H4 (cell line): ENCODE results near the gene GRAMD1A. TPM values are rescaled to one million over a fixed set of nuclear protein-coding genes. Genes with fewer than 3 reads are reported as not detected.
"Not testable (repeated sequence)": the region's sequence is repeated elsewhere in the genome, so short reads cannot be mapped to it uniquely, and the experiment has no call there.

Source experiments
- DNase-seq: peaks from one replicate; pipeline ENCODE4 v3.0.0-alpha.2; 2015; ENCODE audit warnings: low spot score
- total RNA-seq: library from RNA; depleted of rRNA; stranded (reverse); fragments of >200 nt; shearing (Covaris generic); gene quantifications from 2 replicates; pipeline ENCODE4 v1.2.3, GENCODE V29; 2014

Gene GRAMD1A
- total RNA-seq, 1 experiment from 2014 or later: 21.3 TPM

DNA sequence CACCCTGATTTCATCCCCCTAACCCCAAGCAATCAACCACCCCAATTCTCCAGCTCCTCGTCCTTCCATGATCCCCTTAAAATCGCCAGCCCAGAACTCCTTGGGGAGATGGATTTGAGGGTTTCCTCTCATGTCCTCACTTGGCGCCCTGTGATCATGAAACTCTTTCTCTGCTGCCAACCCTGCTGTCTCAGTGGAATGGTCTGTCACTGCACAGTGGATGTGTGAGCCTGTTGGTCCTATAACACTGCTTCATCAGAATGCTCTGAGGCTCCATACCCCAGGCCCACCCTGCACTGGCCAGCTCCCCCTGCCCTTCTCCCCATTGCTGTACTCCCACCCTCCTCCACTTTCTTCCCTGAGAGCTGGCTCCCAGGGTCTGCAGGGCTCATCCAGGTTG lies 23.5 kb upstream of the GRAMD1A start:
- DNase-seq: no peak

DNA sequence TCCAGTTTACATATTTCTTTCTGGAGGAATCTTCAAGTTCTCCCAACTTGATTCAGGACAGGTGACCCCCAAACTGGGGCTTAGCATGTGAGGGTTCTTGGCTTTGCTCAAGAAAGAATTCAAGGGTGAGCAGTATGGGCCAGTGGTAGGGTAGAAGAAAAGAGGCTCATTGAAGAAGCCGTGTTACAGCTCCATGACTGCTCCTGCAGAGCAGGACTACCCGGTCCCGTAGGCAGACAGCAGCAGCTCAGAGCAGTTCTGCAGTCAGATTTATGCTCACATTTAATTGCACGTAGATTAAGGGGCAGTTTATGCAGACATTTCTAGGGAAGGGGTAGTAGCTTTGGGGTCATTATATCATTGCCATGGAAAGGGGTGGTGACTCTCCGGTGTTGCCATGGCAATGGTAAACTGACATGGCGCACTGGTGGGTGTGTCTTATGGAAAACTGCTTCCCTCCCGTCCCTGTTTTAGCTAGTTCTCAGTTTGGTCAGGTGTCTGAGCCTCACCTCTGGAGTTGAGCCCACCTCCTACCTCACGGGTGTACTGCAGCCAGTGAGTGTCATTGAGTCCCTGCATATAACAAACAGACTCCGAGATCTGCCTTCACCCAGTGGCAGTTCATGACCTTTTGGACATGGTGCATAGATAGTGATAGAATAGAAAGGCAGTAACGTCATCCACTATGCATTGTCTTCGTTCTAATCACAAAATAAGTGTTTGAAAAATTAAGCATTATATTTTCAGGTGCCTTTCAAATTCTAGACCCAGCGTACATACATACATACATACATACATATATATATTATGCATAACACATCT lies 20.1 kb upstream of the GRAMD1A start:
- no peak for DNase-seq

DNA sequence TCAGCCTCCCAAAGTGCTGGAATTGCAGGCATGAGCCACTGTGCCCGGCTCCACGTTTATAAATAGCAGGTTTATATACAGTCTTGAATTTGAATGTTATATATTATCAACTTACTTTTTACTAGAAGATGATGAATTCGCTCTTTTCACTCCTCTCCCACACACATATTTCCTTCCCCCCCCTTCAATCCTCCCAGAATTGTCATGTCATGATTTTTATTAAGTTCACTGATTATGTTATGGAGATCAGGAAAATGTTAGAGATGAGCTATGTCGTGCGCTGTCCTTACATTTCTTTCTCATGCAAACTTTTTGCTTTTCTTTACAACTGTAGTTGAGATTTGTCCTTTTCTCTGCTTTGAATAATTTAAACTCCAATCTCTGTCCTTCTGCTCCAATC lies 17.8 kb upstream of the GRAMD1A start:
- no peak for DNase-seq

DNA sequence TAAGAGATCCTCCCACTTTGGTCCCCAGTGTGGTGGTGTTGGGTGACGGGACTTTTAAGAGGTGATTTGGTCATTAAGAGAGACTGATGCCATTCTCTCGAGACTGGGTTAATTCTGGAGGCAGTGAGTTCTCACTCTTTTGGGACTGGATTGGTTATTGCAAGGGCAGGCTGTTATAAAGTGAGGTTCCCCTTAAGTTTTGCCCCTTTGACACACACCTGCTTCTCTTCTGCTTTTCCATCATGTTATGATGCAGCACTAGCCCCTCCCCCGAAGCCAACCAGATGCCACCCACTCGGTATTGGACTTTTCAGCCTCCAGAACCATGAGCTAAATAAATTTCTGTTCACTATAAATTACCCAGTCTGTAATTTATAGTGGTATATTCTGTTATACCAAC lies 16.3 kb upstream of the GRAMD1A start:
- DNase-seq: no peak

DNA sequence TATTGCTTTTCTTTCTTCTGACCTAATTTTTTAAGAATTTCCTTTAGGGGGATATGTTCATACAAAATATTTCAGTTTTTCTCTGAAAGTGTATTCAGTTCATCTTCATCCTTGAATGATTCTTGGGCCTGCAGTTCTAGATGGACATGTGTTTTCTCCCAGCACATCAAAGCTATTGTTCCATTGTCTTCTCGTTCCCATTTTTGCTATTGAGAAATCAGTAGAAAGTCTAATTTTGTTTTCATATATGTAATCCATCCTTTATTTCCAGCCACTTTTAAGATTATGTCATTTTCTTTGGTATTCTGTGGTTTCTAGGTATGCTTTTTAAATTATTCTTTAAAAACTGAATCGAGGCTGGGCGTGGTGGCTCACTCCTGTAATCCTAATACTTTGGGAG lies 15.8 kb upstream of the GRAMD1A start:
- DNase-seq: no peak

DNA sequence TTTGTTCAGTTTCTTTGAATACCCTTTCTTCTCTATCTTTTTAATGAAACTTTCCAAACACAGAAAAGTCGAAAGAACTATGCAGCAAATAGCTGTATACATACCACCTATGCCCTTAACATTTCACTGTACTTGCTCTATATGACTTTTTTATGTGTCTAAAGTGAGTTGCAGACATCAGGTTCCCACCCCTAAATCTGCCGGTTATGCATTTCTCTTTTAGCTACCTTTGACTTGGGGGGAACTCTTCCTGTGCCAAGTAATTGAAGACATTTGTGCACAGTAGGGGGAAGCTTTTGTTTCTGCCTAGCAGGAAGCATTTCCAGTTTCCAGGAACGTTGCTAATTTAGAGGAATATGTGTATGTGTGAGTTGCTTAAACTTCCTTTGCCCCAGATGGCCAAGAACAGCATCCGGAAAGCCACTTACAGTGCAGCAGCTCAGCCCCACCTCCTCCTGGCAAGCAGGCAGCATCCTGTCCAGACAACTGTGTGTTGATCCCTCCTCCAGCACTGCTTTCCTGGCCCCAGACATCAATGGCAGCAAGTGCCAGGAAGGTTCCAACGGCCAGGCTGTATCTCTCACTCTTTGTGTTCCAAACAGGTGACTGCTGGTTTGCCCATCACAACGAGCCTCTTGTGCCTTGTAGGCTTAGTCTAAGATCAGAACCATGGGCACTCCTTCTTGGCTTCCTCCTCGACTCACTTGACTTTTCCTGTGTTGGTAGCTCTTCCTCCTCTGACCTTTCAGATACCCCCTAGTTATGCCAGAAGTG lies 14.7 kb upstream of the GRAMD1A start:
- no peak for DNase-seq

DNA sequence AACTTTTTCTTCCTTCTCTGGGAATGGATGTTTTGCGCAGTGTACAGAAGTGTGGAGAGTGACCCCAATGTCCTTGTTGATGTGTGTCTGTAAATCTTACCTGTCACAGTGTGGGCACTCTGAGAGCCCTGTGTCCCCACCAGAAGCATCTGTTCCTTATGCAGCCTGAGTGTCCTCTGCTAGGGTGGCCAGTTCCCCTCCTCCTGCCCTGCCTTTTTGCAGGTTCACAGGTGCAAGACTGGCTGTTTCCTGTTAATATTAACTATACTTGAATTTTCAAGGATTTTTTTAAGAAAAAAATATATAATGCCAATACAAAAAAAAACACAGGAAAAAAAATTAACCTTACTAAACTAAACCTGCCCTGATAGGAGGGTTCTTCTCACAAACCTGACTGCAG lies 12.0 kb upstream of the GRAMD1A start:
- DNase-seq: no peak

DNA sequence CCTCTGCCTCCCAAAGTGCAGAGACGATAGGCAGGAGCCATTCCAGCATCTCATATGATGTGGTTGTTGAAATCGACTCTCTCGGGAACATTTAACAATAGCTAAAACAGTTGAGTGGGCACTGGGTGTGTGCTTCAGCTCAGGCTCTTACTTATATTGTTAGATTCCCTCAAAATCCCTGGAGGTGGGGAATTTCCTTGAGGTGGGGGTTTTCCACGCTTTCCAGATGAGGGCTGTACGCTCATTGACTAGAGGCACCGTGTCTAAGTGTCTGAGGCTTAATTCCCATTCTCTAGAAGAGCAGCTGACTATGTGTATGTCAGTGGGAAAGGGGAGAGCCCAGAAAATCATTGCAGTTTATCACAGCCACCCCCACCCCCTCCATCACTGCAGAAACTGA lies 10.8 kb upstream of the GRAMD1A start:
- no peak for DNase-seq

DNA sequence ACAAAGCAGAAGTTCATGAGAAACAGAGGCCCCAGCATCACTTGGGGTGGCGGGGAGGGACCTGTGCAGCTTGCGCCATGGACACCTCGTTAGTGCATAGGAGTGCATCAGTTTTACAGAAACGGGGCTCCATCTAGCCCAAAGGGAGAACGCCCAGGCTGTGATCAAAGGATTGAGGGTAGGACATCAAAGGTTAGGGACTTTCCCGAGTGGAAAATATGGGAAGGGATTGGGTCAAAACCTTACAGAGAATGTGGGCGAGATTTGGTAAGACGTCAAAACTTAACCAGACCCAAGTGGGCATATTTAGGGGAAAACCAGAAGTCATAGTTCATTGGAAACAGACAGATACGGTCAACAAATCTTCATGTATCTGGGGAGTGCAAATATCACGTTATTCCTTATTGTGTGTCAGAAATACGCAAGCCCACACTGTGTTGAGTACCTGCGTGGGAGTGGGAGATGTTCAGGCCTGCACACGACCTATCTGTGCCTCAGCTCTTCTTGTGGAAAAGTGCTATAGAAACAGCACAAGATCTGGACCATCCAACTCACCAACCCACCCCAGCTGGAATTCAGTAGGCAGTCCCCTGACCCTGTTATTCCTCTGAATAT lies 9.4 kb upstream of the GRAMD1A start:
- DNase-seq: no peak

DNA sequence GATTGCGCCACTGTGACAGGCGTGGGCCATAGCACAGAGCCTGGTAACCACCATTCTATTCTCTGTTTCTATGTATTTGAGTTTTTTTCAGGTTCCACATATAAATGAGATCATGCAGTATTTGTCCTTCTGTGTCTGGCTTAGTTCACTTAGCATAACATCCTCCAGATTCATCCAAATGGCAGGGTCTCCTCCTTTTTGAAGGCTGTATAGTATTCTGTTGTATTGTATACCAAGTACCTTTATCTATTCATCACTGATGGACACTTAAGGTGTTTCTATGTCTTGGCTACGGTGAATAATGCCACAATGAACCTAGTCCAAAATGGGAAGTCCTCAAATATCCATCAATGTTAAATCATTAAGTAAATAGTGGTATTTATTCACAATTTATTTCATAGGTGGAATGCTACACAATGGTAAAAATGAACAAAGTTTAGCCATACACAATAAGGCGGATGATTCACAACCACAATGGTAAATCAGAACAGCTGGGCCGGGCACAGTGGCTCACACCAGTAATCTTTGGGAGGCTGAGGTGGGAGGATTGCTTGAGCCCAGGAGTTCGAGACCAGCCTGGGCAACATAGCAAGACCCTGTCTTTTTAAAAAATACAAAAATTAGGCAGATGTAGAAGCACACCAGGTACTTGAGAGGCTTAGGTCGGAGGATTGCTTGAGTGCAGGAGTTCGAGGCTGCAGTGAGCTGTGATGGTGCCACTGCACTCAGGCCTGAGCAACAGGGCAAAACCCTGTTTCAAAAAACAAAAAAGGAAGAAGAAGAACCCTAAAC lies 8.4 kb upstream of the GRAMD1A start:
- no peak for DNase-seq

DNA sequence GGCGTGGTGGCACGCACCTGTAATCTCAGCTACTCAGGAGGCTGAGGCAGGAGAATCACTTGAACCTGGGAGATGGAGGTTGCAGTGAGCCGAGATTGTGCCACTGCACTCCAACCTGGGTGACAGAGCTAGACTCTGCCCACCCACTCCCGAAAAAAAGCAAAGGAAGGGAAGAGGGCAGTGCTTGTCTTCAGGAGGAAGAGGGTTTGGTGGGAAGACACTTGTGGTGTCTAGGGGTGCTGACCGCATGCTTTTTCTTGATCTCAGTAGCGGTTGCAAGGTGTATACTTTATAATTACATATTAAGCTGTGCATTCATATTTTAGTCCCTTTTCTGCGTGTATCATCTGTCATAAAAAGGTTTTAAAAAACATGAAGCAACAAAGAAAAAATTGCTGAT lies 7.5 kb upstream of the GRAMD1A start:
- not testable (repeated sequence) for DNase-seq

DNA sequence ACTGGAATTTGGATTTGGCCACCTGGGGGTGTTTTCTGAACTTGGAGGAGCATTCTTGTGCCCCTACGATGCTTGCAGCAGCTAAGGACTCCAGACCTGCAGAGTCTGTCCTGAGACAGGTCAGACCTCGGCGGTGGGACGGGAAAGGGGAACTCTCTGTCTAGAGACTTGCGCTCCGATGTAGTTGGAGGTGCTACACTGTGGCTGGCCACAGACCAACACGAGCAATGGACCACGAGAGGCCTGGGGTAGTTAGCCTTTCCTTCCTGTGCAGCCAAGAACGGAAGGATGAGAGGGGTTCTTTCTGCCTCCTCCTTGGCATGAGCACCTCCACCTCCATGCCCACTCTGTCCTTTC lies 5.9 kb upstream of the GRAMD1A start:
- no peak for DNase-seq

DNA sequence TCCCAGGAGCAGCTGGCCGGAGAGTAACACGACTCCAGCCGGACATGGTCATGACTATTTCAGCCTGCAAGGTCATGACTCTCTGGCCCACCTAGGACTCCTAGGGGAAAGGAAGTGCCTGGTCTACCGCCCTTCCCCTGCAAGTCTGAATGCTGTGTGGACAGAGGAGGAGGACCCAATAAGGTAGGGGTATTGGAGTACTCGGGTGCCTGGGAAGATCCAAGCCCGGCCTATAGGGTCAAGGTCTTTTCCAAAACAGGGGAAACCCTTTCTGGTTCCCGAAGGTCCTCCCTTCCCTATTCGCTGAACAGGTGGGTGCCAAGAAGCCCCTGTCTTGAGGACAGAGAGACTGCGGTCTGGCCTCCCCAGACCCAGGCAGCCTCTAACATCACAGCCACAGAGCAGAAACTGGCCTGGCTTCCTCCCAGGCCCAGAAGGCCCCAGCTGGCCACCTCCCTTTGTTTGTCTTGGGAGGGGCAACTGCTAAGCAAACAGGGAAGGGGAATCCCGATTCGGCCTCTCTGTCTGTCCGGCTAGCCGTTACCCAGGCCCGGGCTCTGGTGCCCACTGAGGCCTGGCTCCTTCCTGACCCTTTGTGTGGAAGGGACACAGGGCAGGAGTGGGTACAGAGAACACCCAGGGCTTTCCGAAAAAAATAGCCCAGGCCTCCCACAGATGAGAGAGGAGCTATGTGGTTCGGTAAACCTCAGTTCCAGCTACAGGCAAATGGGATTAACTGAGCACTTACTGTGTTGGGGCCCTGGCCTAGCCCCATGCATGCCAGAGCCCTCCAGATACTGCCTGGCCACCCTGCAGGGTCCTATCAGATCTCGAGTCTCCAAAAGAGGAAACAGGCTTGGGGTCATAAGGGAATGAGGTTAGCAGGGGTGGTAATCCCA lies 5.2 kb upstream of the GRAMD1A start:
- no peak for DNase-seq

DNA sequence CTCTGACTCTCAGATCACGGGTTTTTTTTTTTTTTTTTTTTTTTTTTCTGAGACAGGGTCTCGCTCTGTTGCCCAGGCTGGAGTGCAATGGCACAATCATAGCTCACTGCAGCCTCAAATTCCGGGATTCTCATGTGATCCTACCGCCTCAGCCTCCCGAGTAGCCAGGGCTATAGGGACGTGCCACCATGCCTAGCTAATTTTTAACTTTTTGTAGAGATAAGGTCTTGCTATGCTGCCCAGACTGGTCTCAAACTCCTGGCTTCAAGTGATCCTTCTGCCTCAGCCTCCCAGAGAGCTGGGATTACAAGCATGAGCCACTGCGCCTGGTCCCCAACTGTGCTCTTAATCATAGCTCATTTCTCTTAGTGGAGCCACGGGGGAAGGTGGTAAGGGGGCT lies 4.6 kb upstream of the GRAMD1A start:
- no peak for DNase-seq

DNA sequence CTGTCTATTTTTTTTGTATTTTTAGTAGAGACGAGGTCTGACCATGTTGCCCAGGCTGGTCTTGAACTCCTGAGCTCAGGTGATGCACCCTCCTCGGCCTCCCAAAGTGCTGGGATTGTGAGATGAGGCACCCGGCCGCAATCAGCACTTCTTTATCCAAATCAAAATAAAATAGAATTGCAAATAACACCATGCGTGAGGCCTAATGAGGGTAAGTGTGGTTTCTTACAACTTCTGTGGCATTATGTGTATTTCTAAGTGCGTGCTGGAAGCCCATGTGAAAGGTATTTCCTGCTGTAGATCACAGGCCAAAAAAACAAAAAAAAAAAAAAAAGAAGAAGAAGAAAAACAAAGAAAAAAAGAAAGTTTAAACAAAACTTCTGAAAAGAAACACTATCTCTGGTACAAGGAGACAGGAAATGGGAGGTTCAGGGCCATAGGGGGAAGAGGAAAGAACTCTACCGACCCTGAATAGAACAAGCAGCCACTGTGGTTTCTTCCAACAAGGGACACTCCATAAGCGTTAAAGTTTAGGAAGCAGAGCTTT lies 3.0 kb upstream of the GRAMD1A start:
- DNase-seq: no peak

DNA sequence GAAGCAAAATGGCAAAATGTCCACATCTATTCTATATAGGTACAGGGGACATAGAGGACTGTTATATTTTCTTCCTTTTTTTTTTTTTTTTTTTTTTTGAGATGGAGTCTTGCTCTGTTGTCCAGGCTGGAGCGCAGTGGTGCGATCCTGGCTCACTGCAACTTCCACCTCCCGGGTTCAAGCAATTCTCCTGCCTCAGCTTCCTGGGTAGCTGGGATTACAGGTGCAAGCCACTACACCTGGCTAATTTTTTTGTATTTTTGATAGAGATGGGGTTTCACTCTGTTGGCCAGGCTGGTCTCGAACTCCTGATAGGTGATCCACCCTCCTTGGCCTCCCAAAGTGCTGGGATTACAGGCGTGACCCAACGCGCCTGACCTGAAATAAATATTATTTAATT lies 1.9 kb upstream of the GRAMD1A start:
- not testable (repeated sequence) for DNase-seq

DNA sequence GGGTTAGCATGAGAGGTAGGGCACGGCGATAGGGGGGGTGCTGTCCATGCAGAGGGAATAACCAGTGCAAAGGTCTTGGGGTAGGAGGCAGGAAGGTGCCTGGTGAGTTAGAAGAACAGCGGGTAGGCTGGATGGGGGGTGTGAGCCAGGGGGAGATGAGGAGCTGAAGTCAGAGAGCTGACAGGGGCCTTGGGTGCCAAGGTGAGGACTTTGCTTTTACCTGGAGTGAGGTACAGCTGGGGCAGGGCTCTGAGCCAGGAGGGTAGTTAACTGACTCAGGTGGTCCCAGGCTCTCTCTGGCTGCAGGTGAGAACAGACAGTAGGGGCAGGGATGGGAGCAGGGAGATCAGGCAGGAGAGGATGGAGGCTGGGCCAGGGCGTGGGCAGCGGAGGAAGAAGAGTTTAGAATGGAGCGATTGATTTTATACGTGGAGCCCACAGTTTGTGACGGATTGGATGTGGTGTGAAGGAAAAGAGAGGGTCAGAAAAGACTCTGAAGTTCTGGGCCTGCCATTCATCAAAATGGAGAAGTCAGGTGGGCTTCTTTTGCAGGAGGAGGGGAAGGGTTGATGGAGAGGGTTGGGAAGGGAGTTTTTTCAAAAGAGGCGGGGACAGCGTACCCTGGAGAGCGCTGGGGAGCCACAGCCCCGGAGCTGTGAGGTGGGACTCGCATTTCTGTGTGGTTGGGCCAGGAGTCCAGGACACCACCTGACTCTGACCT lies 1.2 kb upstream of the GRAMD1A start:
- no peak for DNase-seq

DNA sequence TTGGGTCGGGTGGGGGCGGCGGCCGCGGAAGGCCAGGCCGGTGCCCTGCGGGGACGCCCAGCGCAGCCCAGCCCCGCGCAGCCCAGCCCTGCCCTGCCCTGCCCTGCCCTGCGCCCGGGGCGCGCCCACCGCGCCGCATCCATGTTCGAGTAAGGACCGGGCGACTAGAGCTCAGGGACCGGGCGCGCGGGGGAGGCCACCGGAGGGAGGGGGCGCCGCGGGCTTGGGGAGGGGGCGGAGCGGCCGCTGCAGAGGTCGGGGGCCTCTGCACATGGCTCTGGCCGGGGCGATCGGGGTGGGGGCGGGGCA lies 169 bp downstream of the GRAMD1A start:
- DNase-seq: no peak

DNA sequence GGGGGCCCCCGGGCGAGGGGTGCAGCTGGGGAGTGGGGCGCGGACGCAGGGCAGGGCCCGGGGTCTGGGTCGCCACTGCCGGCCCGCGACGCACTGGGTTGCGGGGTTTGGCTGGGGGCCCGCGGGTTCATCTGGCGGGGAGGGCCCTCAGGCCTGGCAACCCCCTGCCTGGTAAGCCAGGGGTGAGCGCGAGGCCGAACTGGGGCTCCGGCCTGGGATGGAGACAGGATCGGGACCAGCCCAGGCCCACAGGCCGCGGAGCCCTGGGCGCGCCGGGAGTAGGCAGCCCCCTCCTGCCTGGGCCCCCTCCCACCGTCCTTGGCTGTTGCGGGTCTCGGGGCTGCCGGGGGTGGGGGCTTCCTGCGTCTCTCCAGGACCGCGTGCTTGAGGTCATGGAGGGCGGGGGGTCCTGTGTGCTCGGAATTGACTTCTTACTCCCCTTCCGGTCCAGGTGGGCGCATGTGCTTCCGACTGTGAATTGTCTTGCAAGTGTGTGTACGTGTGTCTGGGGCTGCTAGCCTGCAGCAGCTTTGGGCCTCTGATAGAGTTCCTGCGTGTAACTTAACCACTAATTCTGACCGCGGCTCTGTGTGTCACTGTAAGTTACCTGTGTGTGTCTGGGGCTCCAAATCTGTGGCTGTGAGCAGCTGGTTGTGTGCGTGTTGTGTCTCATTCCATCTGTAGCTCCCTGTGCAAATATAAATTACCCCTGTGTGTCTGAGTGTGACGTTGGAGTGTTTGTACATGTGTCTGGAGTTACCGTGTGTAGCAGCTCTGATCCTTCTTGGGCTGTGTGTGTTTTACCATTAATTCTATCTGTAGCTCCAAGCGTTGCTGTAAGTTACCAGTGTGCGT lies 751 bp downstream of the GRAMD1A start:
- DNase-seq: peak; percentile 61
